Gastrocnemius medialis (tissue), 4 donors: ENCODE data around the gene MAP3K19. TPM values are rescaled to one million over a fixed set of nuclear protein-coding genes. Genes with fewer than 3 reads are reported as not detected.

ENCODE experiments used
- ATAC-seq, 2 donors: fragments of 150-250 bp; one replicate each; pipeline ENCODE4 v1.9.1; 2016
- DNase-seq, 2 donors: peaks; one replicate each; pipeline ENCODE4 v3.0.0-alpha.2; 2019
- H3K27ac ChIP-seq, 4 donors: fragments of 200-600 bp; sonication (generic); 1 replicate in 1 of 4; 2 replicates in 3 of 4; pipeline ENCODE4 v1.5.1; 2016 to 2018; ENCODE audit warnings: mild to moderate bottlenecking in 2 of 4, moderate library complexity in 1 of 4
- H3K27me3 ChIP-seq, 3 donors: fragments of 200-600 bp; sonication (generic) in 2 of 3; 1 replicate in 1 of 3; 2 replicates in 2 of 3; pipeline versions ENCODE4 v1.5.1 to v1.6.0; 2016 to 2019; ENCODE audit warnings: mild to moderate bottlenecking in 1 of 3, moderate library complexity in 1 of 3
- H3K36me3 ChIP-seq, 2 donors: fragments of 200-600 bp; sonication (generic) in 1 of 2; one replicate each; pipeline ENCODE4 v1.5.1; 2017 to 2018
- H3K4me1 ChIP-seq, 2 donors: fragments of 200-600 bp; sonication (generic) in 1 of 2; one replicate each; pipeline ENCODE4 v1.5.1; 2016 to 2017; ENCODE audit warnings: mild to moderate bottlenecking in 2 of 2
- H3K4me3 ChIP-seq, 4 donors: fragments of 200-600 bp; sonication (generic) in 3 of 4; 1 replicate in 1 of 4; 2 replicates in 3 of 4; pipeline ENCODE4 v1.5.1; 2016 to 2019; ENCODE audit warnings: mild to moderate bottlenecking in 2 of 4
- H3K9me3 ChIP-seq, 3 donors: fragments of 200-600 bp; sonication (generic) in 2 of 3; 1 replicate in 1 of 3; 2 replicates in 2 of 3; pipeline ENCODE4 v1.5.1; 2016 to 2019
- CTCF ChIP-seq, 5 experiments: fragments of 450-650 bp in 3 of 5; fragments of 200-600 bp in 2 of 5; sonication (generic) in 2 of 5; IDR thresholded peaks in 4 of 5; conservative IDR thresholded peaks in 1 of 5; 1 replicate in 4 of 5; 2 replicates in 1 of 5; pipeline ENCODE4 v1.5.1; 2016 to 2019; ENCODE audit warnings: antibody characterized with exemption in 5 of 5, mild to moderate bottlenecking in 3 of 5, moderate library complexity in 3 of 5
- POLR2A ChIP-seq, 2 donors: fragments of 450-650 bp; IDR thresholded peaks; one replicate each; pipeline ENCODE4 v1.6.1; 2017; ENCODE audit warnings: antibody characterized with exemption in 2 of 2, mild to moderate bottlenecking in 2 of 2, moderate library complexity in 2 of 2
- in situ Hi-C, 4 donors: fragments of 200-750 bp; cut with MboI; loops; one replicate each; pipeline versions ENCODE4 v1.15.0 to v1.8.0; 2017; ENCODE audit warnings: low sequenced_read_pairs in 4 of 4
- intact Hi-C: fragments of 100-400 bp; cut with DNase I; formaldehyde crosslinking; loops from one replicate; pipeline ENCODE4 v1.15.1; 2023; ENCODE audit warnings: low total_unique reads
- total RNA-seq, 4 donors: library from RNA; depleted of rRNA; stranded (reverse); fragments of >200 nt; gene quantifications; one replicate each; pipeline versions ENCODE4 v1.1.0 to v1.2.3, GENCODE V29; 2016

The MAP3K19 gene
- total RNA-seq, 4 donors from 2014 or later, result not detected

- ATAC-seq (peak; percentile 78 to 80), DNase-seq (peak in 1 of 2 donors; percentile 79)
- H3K4me3 ChIP-seq, result peak overlapping the region; percentile 96 to 99 (median 96)
- in situ Hi-C loops (loop anchor here in 1 of 4 donors (10.0 to 25.0 kb wide), 2 partner anchors 137 to 806 kb away; partner anchors contain the start of gene RAB3GAP1), intact Hi-C loops (loop anchor here (1.0 to 5.0 kb wide), 4 partner anchors 134 to 1069 kb away; partner anchors contain the start of genes DARS1, RAB3GAP1 and UBXN4)
- no peaks in the 10 kb centered on the region for H3K27me3 ChIP-seq
- H3K27ac ChIP-seq, result peak overlapping the region; percentile 99 to 100 (median 100)
- H3K36me3 ChIP-seq, result no peaks in the 10 kb centered on the region
- no peaks in the 10 kb centered on the region for H3K9me3 ChIP-seq
- H3K4me1 ChIP-seq, result peaks cover 39% of the 10 kb centered on the region in 2 donors
- TF ChIP-seq POLR2A (IDR thresholded peaks at IDR 0.05) (peak; percentile 66 to 72), CTCF (IDR thresholded peaks at IDR 0.05 in 4 of 5, conservative IDR thresholded peaks at IDR 0.05 in 1 of 5) (peak in 2 of 5 experiments; percentile 51 to 53)
Measured at GRCh38 chr2:134917888-134918525, 129.2 kb downstream of the MAP3K19 start.

DNA sequence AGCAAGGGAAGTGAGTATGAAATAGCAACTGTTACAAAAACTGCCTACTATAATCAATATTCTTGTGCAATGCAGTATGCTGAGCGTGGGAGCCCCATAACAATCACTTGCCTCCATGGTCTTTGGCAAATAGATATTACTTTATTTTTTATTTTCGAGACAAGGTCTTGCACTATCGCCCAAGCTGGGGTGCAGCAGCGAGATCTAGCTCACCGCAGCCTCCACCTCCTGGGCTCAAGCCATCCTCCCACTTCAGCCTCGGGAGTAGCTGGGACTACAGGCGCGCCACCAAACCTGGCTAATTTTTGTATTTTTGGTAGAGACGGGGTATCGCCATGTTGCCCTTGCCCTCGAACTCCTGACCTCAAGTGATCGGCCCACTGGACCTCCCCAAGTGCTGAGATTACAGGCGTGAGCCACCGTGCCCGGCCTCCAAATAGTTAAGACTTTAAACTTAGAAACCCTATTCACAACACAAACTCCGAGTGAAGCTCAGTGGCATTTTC lies 129.8 kb downstream of the MAP3K19 start:
- in situ Hi-C loops, result loop anchor here in 1 of 4 donors (10.0 to 25.0 kb wide), 2 partner anchors 137 to 805 kb away; partner anchors contain the start of gene RAB3GAP1
- H3K4me3 ChIP-seq, result peak overlapping the region; percentile 96 to 99 (median 96)
- ATAC-seq (no peak), DNase-seq (peak in 1 of 2 donors; percentile 17)
- peaks cover 33% of the 10 kb centered on the region in 2 donors for H3K4me1 ChIP-seq
- H3K27ac ChIP-seq, result peak overlapping the region; percentile 99 to 100 (median 100)
- TF ChIP-seq CTCF (IDR thresholded peaks at IDR 0.05 in 4 of 5, conservative IDR thresholded peaks at IDR 0.05 in 1 of 5) (no peak), POLR2A (IDR thresholded peaks at IDR 0.05) (no peak)
- intact Hi-C loops, result loop anchor here (5.0 kb wide), 2 partner anchors 135 to 1070 kb away; partner anchors contain the start of genes DARS1 and RAB3GAP1
- H3K36me3 ChIP-seq, result no peaks in the 10 kb centered on the region
- no peaks in the 10 kb centered on the region for H3K9me3 ChIP-seq
- H3K27me3 ChIP-seq, result no peaks in the 10 kb centered on the region

Other genes with a start within 250 kb of the MAP3K19 start
- gene ACMSD, start 208.8 kb downstream of the MAP3K19 start, total RNA-seq, result under 1 TPM in 1 of 4 donors, not detected in 3; 0.29 TPM
- 10 to 100 TPM; 11.6 to 28.4 (median 18.6) TPM for gene CCNT2, start 128.6 kb downstream of the MAP3K19 start, total RNA-seq
- gene RAB3GAP1, start 4.8 kb upstream of the MAP3K19 start, total RNA-seq, result 10 to 100 TPM; 44.3 to 51.7 (median 46.5) TPM